ENCODE results near the gene ST3GAL2.
"Not testable (repeated sequence)": the region's sequence is repeated elsewhere in the genome, so short reads cannot be mapped to it uniquely, and the experiment has no call there.

Gene ST3GAL2

GRCh38 chr16:70467113-70467512 is 28.2 kb upstream of the ST3GAL2 start:
- no peak for DNase-seq

GRCh38 chr16:70466805-70467076 is 27.8 kb upstream of the ST3GAL2 start:
- no peak for DNase-seq

GRCh38 chr16:70465999-70466804 is 27.3 kb upstream of the ST3GAL2 start:
- DNase-seq = no peak

GRCh38 chr16:70463235-70463634 is 24.3 kb upstream of the ST3GAL2 start:
- DNase-seq = no peak

GRCh38 chr16:70460737-70461261 is 21.9 kb upstream of the ST3GAL2 start:
- DNase-seq = no peak

GRCh38 chr16:70457446-70458166 is 18.7 kb upstream of the ST3GAL2 start:
- no peak for DNase-seq

GRCh38 chr16:70455910-70456309 is 17.0 kb upstream of the ST3GAL2 start:
- no peak for DNase-seq

- DNase-seq = peak; percentile 71
These were observed 15.5 kb upstream of the ST3GAL2 start, which contains the start of gene FCSK for GRCh38 chr16:70454222-70455034. FCSK (plus strand) TSS chr16:70454595; CDS start chr16:70463191, 8,596 bp downstream.

GRCh38 chr16:70453892-70454221 is 15.0 kb upstream of the ST3GAL2 start:
- no peak for DNase-seq

GRCh38 chr16:70453117-70453891 is 14.4 kb upstream of the ST3GAL2 start:
- DNase-seq = no peak

- not testable (repeated sequence) for DNase-seq
These were observed 12.1 kb upstream of the ST3GAL2 start for GRCh38 chr16:70451004-70451340.

- not testable (repeated sequence) for DNase-seq
These were observed 11.5 kb upstream of the ST3GAL2 start for GRCh38 chr16:70450142-70451003.

- DNase-seq = no peak
These were observed 9.2 kb upstream of the ST3GAL2 start for GRCh38 chr16:70448075-70448474.

GRCh38 chr16:70444249-70445063 is 5.6 kb upstream of the ST3GAL2 start:
- DNase-seq = no peak

GRCh38 chr16:70442344-70442743 is 3.4 kb upstream of the ST3GAL2 start:
- DNase-seq = no peak

GRCh38 chr16:70441406-70441990 is 2.6 kb upstream of the ST3GAL2 start:
- no peak for DNase-seq

GRCh38 chr16:70440009-70440692 is 1.3 kb upstream of the ST3GAL2 start:
- DNase-seq = no peak

GRCh38 chr16:70438585-70438968 is 323 bp downstream of the ST3GAL2 start:
- no peak for DNase-seq

Measured in CD4-positive, alpha-beta T cell treated with Interferon alpha-2 for 1 hour (primary cell).